Left ventricle myocardium superior (tissue), 1 donor: ENCODE data around the gene CUX1. TPM values are rescaled to one million over a fixed set of nuclear protein-coding genes. Genes with fewer than 3 reads are reported as not detected.
"Not testable (repeated sequence)": the region's sequence is repeated elsewhere in the genome, so short reads cannot be mapped to it uniquely, and the experiment has no call there.

ENCODE experiments used
- ATAC-seq: fragments of 200-7000 bp; cut with Tn5 transposase; one replicate; pipeline ENCODE4 v1.9.1; 2020; ENCODE audit warnings: mild to moderate bottlenecking, moderate library complexity
- DNase-seq: peaks from one replicate; pipeline ENCODE4 v3.0.0-alpha.2; 2020
- intact Hi-C: fragments of 100-400 bp; cut with micrococcal nuclease; formaldehyde crosslinking; loops from one replicate; pipeline ENCODE4 v1.11.0; 2022
- total RNA-seq: library from RNA; stranded (reverse); fragmentation: NEBNext Ultra II Directional; extraction: Animal tissue kit (Norgen Biotek cat#: 25700); gene quantifications from one replicate; pipeline ENCODE4 v1.2.1, GENCODE V29; 2021
- donor health status: DM: no; HTN: yes; CAD: no; lungs with severe emphysema.

The CUX1 gene
- total RNA-seq, 1 donor from 2014 or later = 123 TPM

GRCh38 chr7:102152672-102153598 lies 335.5 kb downstream of the CUX1 start:
- peak; percentile 57 for DNase-seq
- peak; percentile 91 for ATAC-seq
- intact Hi-C loops = no loop called here

GRCh38 chr7:102153599-102153946 lies 336.1 kb downstream of the CUX1 start:
- intact Hi-C loops = no loop called here
- DNase-seq (no peak), ATAC-seq (peak; percentile 56)

GRCh38 chr7:102154425-102154824 lies 337.0 kb downstream of the CUX1 start:
- intact Hi-C loops = no loop called here
- no peak for ATAC-seq
- no peak for DNase-seq

- intact Hi-C loops = no loop called here
- no peak for ATAC-seq
- no peak for DNase-seq
Observed at GRCh38 chr7:102155821-102156441, 338.5 kb downstream of the CUX1 start.

- no peak for ATAC-seq
- intact Hi-C loops = no loop called here
- DNase-seq = no peak
Observed at GRCh38 chr7:102156867-102157266, 339.4 kb downstream of the CUX1 start.

- no peak for ATAC-seq
- intact Hi-C loops = no loop called here
- no peak for DNase-seq
Observed at GRCh38 chr7:102165136-102165535, 347.7 kb downstream of the CUX1 start.

- no peak for ATAC-seq
Observed at GRCh38 chr7:102167254-102167653, 349.8 kb downstream of the CUX1 start.

GRCh38 chr7:102169651-102170392 lies 352.4 kb downstream of the CUX1 start:
- DNase-seq = no peak
- ATAC-seq = peak; percentile 10
- intact Hi-C loops = no loop called here

More at GRCh38 chr7:102167254-102167653, 349.8 kb downstream of the CUX1 start:
- intact Hi-C loops = no loop called here
- no peak for DNase-seq

- peak; percentile 65 for ATAC-seq
- intact Hi-C loops = no loop called here
Observed at GRCh38 chr7:102170393-102170970, 353.1 kb downstream of the CUX1 start.

GRCh38 chr7:102173669-102174068 lies 356.2 kb downstream of the CUX1 start:
- no peak for ATAC-seq
- no peak for DNase-seq
- intact Hi-C loops = no loop called here

More at GRCh38 chr7:102170393-102170970, 353.1 kb downstream of the CUX1 start:
- DNase-seq = no peak

- intact Hi-C loops = no loop called here
- ATAC-seq = no peak
- DNase-seq = no peak
Observed at GRCh38 chr7:102175423-102176170, 358.2 kb downstream of the CUX1 start.

GRCh38 chr7:102178410-102178809 lies 361.0 kb downstream of the CUX1 start:
- intact Hi-C loops = no loop called here
- ATAC-seq (peak; percentile 59), DNase-seq (peak; percentile 49)

- no peak for ATAC-seq
- intact Hi-C loops = no loop called here
- DNase-seq = no peak
Observed at GRCh38 chr7:102180727-102181126, 363.3 kb downstream of the CUX1 start.

GRCh38 chr7:102181517-102181916 lies 364.1 kb downstream of the CUX1 start:
- no peak for DNase-seq
- intact Hi-C loops = no loop called here
- no peak for ATAC-seq

- no peak for DNase-seq
- intact Hi-C loops = no loop called here
- peak; percentile 77 for ATAC-seq
Observed at GRCh38 chr7:102182016-102182415, 364.6 kb downstream of the CUX1 start.

- DNase-seq, intact Hi-C loops, ATAC-seq: not testable (repeated sequence)
Observed at GRCh38 chr7:102183848-102184247, 366.4 kb downstream of the CUX1 start.

- DNase-seq (no peak), ATAC-seq (no peak)
- intact Hi-C loops = no loop called here
Observed at GRCh38 chr7:102184303-102184702, 366.9 kb downstream of the CUX1 start.

- no peak for DNase-seq
- ATAC-seq = no peak
- intact Hi-C loops = no loop called here
Observed at GRCh38 chr7:102185796-102186195, 368.4 kb downstream of the CUX1 start.

- no peak for ATAC-seq
- intact Hi-C loops = no loop called here
- DNase-seq = no peak
Observed at GRCh38 chr7:102186306-102186705, 368.9 kb downstream of the CUX1 start.
